ENCODE results near the gene HDHD5. TPM values are rescaled to one million over a fixed set of nuclear protein-coding genes. Genes with fewer than 3 reads are reported as not detected.

The HDHD5 gene
- total RNA-seq, 1 donor from 2014 or later = 40.4 TPM

- no peak overlapping the region for H3K4me3 Mint-ChIP-seq (ENCODE audit: low read depth)
- no peak for DNase-seq (ENCODE audit: low spot score, unreplicated experiment)
- H3K27ac Mint-ChIP-seq = no peak overlapping the region
- no peaks in the 10 kb centered on the region for H3K27me3 Mint-ChIP-seq
- no peaks in the 10 kb centered on the region for H3K4me1 Mint-ChIP-seq (ENCODE audit: low read depth)
- no peaks in the 10 kb centered on the region for H3K9me3 Mint-ChIP-seq (ENCODE audit: low read depth)
- TF ChIP-seq, protein P1, sequence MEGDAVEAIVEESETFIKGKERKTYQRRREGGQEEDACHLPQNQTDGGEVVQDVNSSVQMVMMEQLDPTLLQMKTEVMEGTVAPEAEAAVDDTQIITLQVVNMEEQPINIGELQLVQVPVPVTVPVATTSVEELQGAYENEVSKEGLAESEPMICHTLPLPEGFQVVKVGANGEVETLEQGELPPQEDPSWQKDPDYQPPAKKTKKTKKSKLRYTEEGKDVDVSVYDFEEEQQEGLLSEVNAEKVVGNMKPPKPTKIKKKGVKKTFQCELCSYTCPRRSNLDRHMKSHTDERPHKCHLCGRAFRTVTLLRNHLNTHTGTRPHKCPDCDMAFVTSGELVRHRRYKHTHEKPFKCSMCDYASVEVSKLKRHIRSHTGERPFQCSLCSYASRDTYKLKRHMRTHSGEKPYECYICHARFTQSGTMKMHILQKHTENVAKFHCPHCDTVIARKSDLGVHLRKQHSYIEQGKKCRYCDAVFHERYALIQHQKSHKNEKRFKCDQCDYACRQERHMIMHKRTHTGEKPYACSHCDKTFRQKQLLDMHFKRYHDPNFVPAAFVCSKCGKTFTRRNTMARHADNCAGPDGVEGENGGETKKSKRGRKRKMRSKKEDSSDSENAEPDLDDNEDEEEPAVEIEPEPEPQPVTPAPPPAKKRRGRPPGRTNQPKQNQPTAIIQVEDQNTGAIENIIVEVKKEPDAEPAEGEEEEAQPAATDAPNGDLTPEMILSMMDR (IDR thresholded peaks at IDR 0.05; ENCODE audit: unreplicated experiment) = no peak
- peaks cover 5% of the 10 kb centered on the region for H3K36me3 Mint-ChIP-seq (ENCODE audit: insufficient read depth)
These were observed 53.6 kb downstream of the HDHD5 start for GRCh38 chr22:17105143-17106129.

GRCh38 chr22:17104336-17104935, 54.6 kb downstream of the HDHD5 start:
- H3K27ac Mint-ChIP-seq = no peak overlapping the region
- DNase-seq (ENCODE audit: low spot score, unreplicated experiment) = no peak
- no peaks in the 10 kb centered on the region for H3K27me3 Mint-ChIP-seq
- TF ChIP-seq, protein P1 (IDR thresholded peaks at IDR 0.05; ENCODE audit: unreplicated experiment) = no peak
- no peaks in the 10 kb centered on the region for H3K9me3 Mint-ChIP-seq (ENCODE audit: low read depth)
- no peaks in the 10 kb centered on the region for H3K4me1 Mint-ChIP-seq (ENCODE audit: low read depth)
- no peak overlapping the region for H3K4me3 Mint-ChIP-seq (ENCODE audit: low read depth)
- H3K36me3 Mint-ChIP-seq (ENCODE audit: insufficient read depth) = peaks cover 4% of the 10 kb centered on the region

- no peak for DNase-seq (ENCODE audit: low spot score, unreplicated experiment)
- Mint-ChIP-seq H3K27me3 (no peaks in the 10 kb centered on the region), H3K4me1 (ENCODE audit: low read depth) (no peaks in the 10 kb centered on the region), H3K36me3 (ENCODE audit: insufficient read depth) (peaks cover 4% of the 10 kb centered on the region), H3K4me3 (ENCODE audit: low read depth) (no peak overlapping the region), H3K27ac (no peak overlapping the region), H3K9me3 (ENCODE audit: low read depth) (no peaks in the 10 kb centered on the region)
- TF ChIP-seq, protein P1 (IDR thresholded peaks at IDR 0.05; ENCODE audit: unreplicated experiment) = no peak
These were observed 55.7 kb downstream of the HDHD5 start for GRCh38 chr22:17103351-17103750.

DNA sequence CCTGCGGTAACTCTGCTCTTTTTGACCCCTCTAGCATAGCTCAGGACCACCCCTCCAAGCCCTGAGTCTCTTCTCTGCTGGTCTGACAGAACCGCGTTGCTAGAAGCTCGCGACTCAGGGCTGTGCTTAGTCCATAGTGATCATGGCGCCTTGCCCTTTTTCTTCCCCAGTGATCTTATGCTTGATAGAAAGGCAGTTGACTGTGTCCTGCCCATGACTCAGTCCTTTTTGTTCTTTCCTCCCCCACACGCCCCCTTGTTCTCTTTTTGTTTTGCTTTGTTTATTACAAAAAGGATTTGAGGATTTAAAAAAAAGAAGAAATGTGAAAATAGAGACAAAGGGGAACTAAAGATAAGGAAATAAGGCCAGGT, 56.8 kb downstream of the HDHD5 start:
- Mint-ChIP-seq H3K27ac (no peak overlapping the region), H3K9me3 (ENCODE audit: low read depth) (no peaks in the 10 kb centered on the region), H3K36me3 (ENCODE audit: insufficient read depth) (peaks cover 4% of the 10 kb centered on the region), H3K4me3 (ENCODE audit: low read depth) (no peak overlapping the region), H3K27me3 (no peaks in the 10 kb centered on the region), H3K4me1 (ENCODE audit: low read depth) (no peaks in the 10 kb centered on the region)
- TF ChIP-seq, protein P1 (IDR thresholded peaks at IDR 0.05; ENCODE audit: unreplicated experiment) = no peak
- DNase-seq (ENCODE audit: low spot score, unreplicated experiment) = no peak

- DNase-seq (ENCODE audit: low spot score, unreplicated experiment) = no peak
- Mint-ChIP-seq H3K4me1 (ENCODE audit: low read depth) (no peaks in the 10 kb centered on the region), H3K27me3 (no peaks in the 10 kb centered on the region), H3K9me3 (ENCODE audit: low read depth) (no peaks in the 10 kb centered on the region), H3K4me3 (ENCODE audit: low read depth) (no peak overlapping the region), H3K27ac (no peak overlapping the region), H3K36me3 (ENCODE audit: insufficient read depth) (peaks cover 4% of the 10 kb centered on the region)
- TF ChIP-seq, protein P1 (IDR thresholded peaks at IDR 0.05; ENCODE audit: unreplicated experiment) = no peak
These were observed 57.4 kb downstream of the HDHD5 start for GRCh38 chr22:17101475-17102296.
